ENCODE data around the gene DTL.

DTL gene

GRCh38 chr1:212129781-212130180 is 94.2 kb downstream of the DTL start:
- no peak for DNase-seq

GRCh38 chr1:212132025-212132424 is 96.5 kb downstream of the DTL start:
- DNase-seq, result peak; percentile 16

GRCh38 chr1:212133319-212133718 is 97.8 kb downstream of the DTL start:
- DNase-seq, result no peak

- DNase-seq, result no peak
Observed at GRCh38 chr1:212135166-212135565, 99.6 kb downstream of the DTL start.

- DNase-seq, result no peak
Observed at GRCh38 chr1:212137854-212138253, 102.3 kb downstream of the DTL start.

- DNase-seq, result no peak
Observed at GRCh38 chr1:212138457-212138856, 102.9 kb downstream of the DTL start.

- no peak for DNase-seq
Observed at GRCh38 chr1:212139526-212140135, 104.1 kb downstream of the DTL start.

GRCh38 chr1:212141404-212141803 is 105.9 kb downstream of the DTL start:
- DNase-seq, result no peak

- DNase-seq, result no peak
Observed at GRCh38 chr1:212142883-212143530, 107.5 kb downstream of the DTL start.

- DNase-seq, result no peak
Observed at GRCh38 chr1:212147581-212148033, 112.1 kb downstream of the DTL start.

- DNase-seq, result no peak
Observed at GRCh38 chr1:212149566-212149965, 114.0 kb downstream of the DTL start.

GRCh38 chr1:212152308-212152693 is 116.8 kb downstream of the DTL start:
- no peak for DNase-seq

GRCh38 chr1:212152869-212153268 is 117.3 kb downstream of the DTL start:
- DNase-seq, result no peak

GRCh38 chr1:212153635-212154034 is 118.1 kb downstream of the DTL start:
- DNase-seq, result no peak
